Measurements from ENCODE around the gene MYL12A. TPM values are rescaled to one million over a fixed set of nuclear protein-coding genes. Genes with fewer than 3 reads are reported as not detected.

MYL12A gene
- total RNA-seq, 1 experiment from 2014 or later = 507 TPM

GRCh38 chr18:3256693-3257626 is 9.4 kb downstream of the MYL12A start:
- H3K4me3 ChIP-seq (ENCODE audit: insufficient read depth, low read depth, low read length) = no peak overlapping the region
- peaks cover 21% of the 10 kb centered on the region for H3K36me3 ChIP-seq (replicated peaks; ENCODE audit: control insufficient read depth, insufficient read depth, low read length)
- H3K27me3 ChIP-seq (ENCODE audit: control insufficient read depth, insufficient read depth, low read length) = no peaks in the 10 kb centered on the region

GRCh38 chr18:3257627-3258120 is 10.1 kb downstream of the MYL12A start:
- H3K27me3 ChIP-seq (ENCODE audit: control insufficient read depth, insufficient read depth, low read length) = no peaks in the 10 kb centered on the region
- DNase-seq = no peak
- H3K36me3 ChIP-seq (replicated peaks; ENCODE audit: control insufficient read depth, insufficient read depth, low read length) = peaks cover 21% of the 10 kb centered on the region
- no peak overlapping the region for H3K4me3 ChIP-seq (ENCODE audit: insufficient read depth, low read depth, low read length)

More at GRCh38 chr18:3256693-3257626, 9.4 kb downstream of the MYL12A start:
- DNase-seq = no peak

- Histone ChIP-seq H3K36me3 (replicated peaks; ENCODE audit: control insufficient read depth, insufficient read depth, low read length) (peaks cover 6% of the 10 kb centered on the region), H3K4me3 (ENCODE audit: insufficient read depth, low read depth, low read length) (peak overlapping the region; percentile 82), H3K27me3 (ENCODE audit: control insufficient read depth, insufficient read depth, low read length) (no peaks in the 10 kb centered on the region)
- DNase-seq = no peak
These were observed 13.4 kb downstream of the MYL12A start for GRCh38 chr18:3260995-3261372.

- H3K4me3 ChIP-seq (ENCODE audit: insufficient read depth, low read depth, low read length) = peak within 1 kb of the TSS; percentile 82
- DNase-seq = peak; percentile 86
- H3K36me3 ChIP-seq (replicated peaks; ENCODE audit: control insufficient read depth, insufficient read depth, low read length) = peaks cover 4% of the 10 kb centered on the region
- no peaks in the 10 kb centered on the region for H3K27me3 ChIP-seq (ENCODE audit: control insufficient read depth, insufficient read depth, low read length)
These were observed 14.0 kb downstream of the MYL12A start, which contains the start of gene MYL12B for GRCh38 chr18:3261373-3262233. Gene MYL12B (plus strand): TSS chr18:3262133. CDS start chr18:3272899, 10,766 bp downstream.

GRCh38 chr18:3262234-3263131 is 14.9 kb downstream of the MYL12A start:
- H3K27me3 ChIP-seq (ENCODE audit: control insufficient read depth, insufficient read depth, low read length) = no peaks in the 10 kb centered on the region
- DNase-seq = no peak

GRCh38 chr18:3263132-3263700 is 15.6 kb downstream of the MYL12A start:
- Histone ChIP-seq H3K36me3 (replicated peaks; ENCODE audit: control insufficient read depth, insufficient read depth, low read length) (no peaks in the 10 kb centered on the region; the same call in 1 of the 2 replicates), H3K27me3 (ENCODE audit: control insufficient read depth, insufficient read depth, low read length) (no peaks in the 10 kb centered on the region), H3K4me3 (ENCODE audit: insufficient read depth, low read depth, low read length) (peak overlapping the region; percentile 82)
- DNase-seq = no peak

More at GRCh38 chr18:3262234-3263131, 14.9 kb downstream of the MYL12A start:
- no peaks in the 10 kb centered on the region; the same call in 1 of the 2 replicates for H3K36me3 ChIP-seq (replicated peaks; ENCODE audit: control insufficient read depth, insufficient read depth, low read length)
- H3K4me3 ChIP-seq (ENCODE audit: insufficient read depth, low read depth, low read length) = peak overlapping the region; percentile 82

- DNase-seq = no peak
- Histone ChIP-seq H3K27me3 (ENCODE audit: control insufficient read depth, insufficient read depth, low read length) (no peaks in the 10 kb centered on the region), H3K4me3 (ENCODE audit: insufficient read depth, low read depth, low read length) (no peak overlapping the region), H3K36me3 (replicated peaks; ENCODE audit: control insufficient read depth, insufficient read depth, low read length) (no peaks in the 10 kb centered on the region)
These were observed 16.8 kb downstream of the MYL12A start for GRCh38 chr18:3264362-3264761.

- no peaks in the 10 kb centered on the region for H3K27me3 ChIP-seq (ENCODE audit: control insufficient read depth, insufficient read depth, low read length)
- H3K4me3 ChIP-seq (ENCODE audit: insufficient read depth, low read depth, low read length) = no peak overlapping the region
- H3K36me3 ChIP-seq (replicated peaks; ENCODE audit: control insufficient read depth, insufficient read depth, low read length) = no peaks in the 10 kb centered on the region
- no peak for DNase-seq
These were observed 18.0 kb downstream of the MYL12A start for GRCh38 chr18:3265564-3266033.

- no peak overlapping the region for H3K4me3 ChIP-seq (ENCODE audit: insufficient read depth, low read depth, low read length)
- no peaks in the 10 kb centered on the region for H3K27me3 ChIP-seq (ENCODE audit: control insufficient read depth, insufficient read depth, low read length)
- H3K36me3 ChIP-seq (replicated peaks; ENCODE audit: control insufficient read depth, insufficient read depth, low read length) = no peaks in the 10 kb centered on the region
- no peak for DNase-seq
These were observed 18.5 kb downstream of the MYL12A start for GRCh38 chr18:3266062-3266608.

- H3K4me3 ChIP-seq (ENCODE audit: insufficient read depth, low read depth, low read length) = no peak overlapping the region
These were observed 20.7 kb downstream of the MYL12A start for GRCh38 chr18:3268306-3268705.

GRCh38 chr18:3269241-3269913 is 21.8 kb downstream of the MYL12A start:
- Histone ChIP-seq H3K36me3 (replicated peaks; ENCODE audit: control insufficient read depth, insufficient read depth, low read length) (0 out of 2 replicates have a peak, but pooled peaks cover 1% of the 10 kb centered on the region), H3K27me3 (ENCODE audit: control insufficient read depth, insufficient read depth, low read length) (no peaks in the 10 kb centered on the region), H3K4me3 (ENCODE audit: insufficient read depth, low read depth, low read length) (no peak overlapping the region)
- DNase-seq = no peak

More at GRCh38 chr18:3268306-3268705, 20.7 kb downstream of the MYL12A start:
- Histone ChIP-seq H3K36me3 (replicated peaks; ENCODE audit: control insufficient read depth, insufficient read depth, low read length) (no peaks in the 10 kb centered on the region), H3K27me3 (ENCODE audit: control insufficient read depth, insufficient read depth, low read length) (no peaks in the 10 kb centered on the region)
- DNase-seq = no peak

GRCh38 chr18:3269914-3270299 is 22.3 kb downstream of the MYL12A start:
- no peak overlapping the region for H3K4me3 ChIP-seq (ENCODE audit: insufficient read depth, low read depth, low read length)
- no peak for DNase-seq

More at GRCh38 chr18:3269914-3270299, 22.3 kb downstream of the MYL12A start:
- H3K27me3 ChIP-seq (ENCODE audit: control insufficient read depth, insufficient read depth, low read length) = no peaks in the 10 kb centered on the region
- H3K36me3 ChIP-seq (replicated peaks; ENCODE audit: control insufficient read depth, insufficient read depth, low read length) = peaks cover 5% of the 10 kb centered on the region; the same call in 1 of the 2 replicates
